GM23338 (cell line): ENCODE measurements around the gene SETBP1. TPM values are rescaled to one million over a fixed set of nuclear protein-coding genes. Genes with fewer than 3 reads are reported as not detected.

Experiments used
- ATAC-seq: fragments of 200-7000 bp; cut with Tn5 transposase; 3 replicates; pipeline ENCODE4 v1.9.1; 2020
- DNase-seq: peaks from one replicate; pipeline ENCODE4 v3.0.0-alpha.2; 2015; ENCODE audit warnings: low spot score
- H2AFZ ChIP-seq: fragments of 200-600 bp; sonication (generic); 2 replicates; pipeline ENCODE4 v1.8.0; 2016; ENCODE audit warnings: antibody characterized with exemption, mild to moderate bottlenecking, moderate library complexity
- H3F3A ChIP-seq: fragments of 200-600 bp; sonication (generic); replicated peaks from 2 replicates; pipeline ENCODE4 v1.8.0; 2017; ENCODE audit warnings: antibody characterized with exemption, mixed run types, low read depth
- H3K27ac ChIP-seq: fragments of 200-600 bp; sonication (generic); 2 replicates; pipeline ENCODE4 v1.6.1; 2016; ENCODE audit warnings: low read depth
- H3K27me3 ChIP-seq: fragments of 200-600 bp; sonication (generic); 2 replicates; pipeline ENCODE4 v1.8.0; 2016; ENCODE audit warnings: mild to moderate bottlenecking, mixed run types, moderate library complexity; ENCODE audit not compliant: insufficient read depth
- H3K36me3 ChIP-seq: fragments of 200-600 bp; sonication (generic); 2 replicates; pipeline ENCODE4 v1.8.0; 2016; ENCODE audit warnings: mild to moderate bottlenecking; ENCODE audit not compliant: insufficient read depth
- H3K4me1 ChIP-seq: fragments of 200-600 bp; sonication (generic); 2 replicates; pipeline ENCODE4 v1.8.0; 2016; ENCODE audit warnings: mild to moderate bottlenecking, moderate library complexity; ENCODE audit not compliant: insufficient read depth
- H3K4me2 ChIP-seq: fragments of 200-600 bp; sonication (generic); 2 replicates; pipeline ENCODE4 v1.7.1; 2017; ENCODE audit warnings: mixed run types
- H3K4me3 ChIP-seq: fragments of 200-600 bp; sonication (generic); 2 replicates; pipeline ENCODE4 v1.6.1; 2016; ENCODE audit warnings: mixed run types
- H3K79me2 ChIP-seq: fragments of 200-600 bp; sonication (generic); replicated peaks from 2 replicates; pipeline ENCODE4 v1.8.0; 2017; ENCODE audit warnings: mild to moderate bottlenecking; ENCODE audit not compliant: insufficient read depth
- H3K9me2 ChIP-seq: fragments of 200-600 bp; sonication (generic); 2 replicates; pipeline ENCODE4 v1.8.0; 2017; ENCODE audit not compliant: insufficient read depth
- H4K20me1 ChIP-seq: fragments of 200-600 bp; sonication (generic); replicated peaks from 2 replicates; pipeline ENCODE4 v1.8.0; 2017; ENCODE audit warnings: mild to moderate bottlenecking; ENCODE audit not compliant: insufficient read depth
- H3K27ac Mint-ChIP-seq: 2 replicates; pipeline ENCODE4 v1.8.0; 2020; ENCODE audit warnings: inconsistent platforms, mild to moderate bottlenecking, moderate library complexity, mixed read lengths
- H3K27me3 Mint-ChIP-seq: 3 replicates; pipeline ENCODE4 v1.8.0; 2022; ENCODE audit warnings: low read depth, mild to moderate bottlenecking, moderate library complexity, mixed read lengths, inconsistent platforms; ENCODE audit not compliant: insufficient read depth, poor library complexity
- H3K36me3 Mint-ChIP-seq: 3 replicates; pipeline ENCODE4 v1.8.0; 2021; ENCODE audit warnings: low read depth, mild to moderate bottlenecking, inconsistent platforms, moderate library complexity, mixed read lengths
- H3K4me1 Mint-ChIP-seq: 3 replicates; pipeline ENCODE4 v1.8.0; 2020; ENCODE audit warnings: mild to moderate bottlenecking, inconsistent platforms, mixed read lengths
- H3K4me3 Mint-ChIP-seq: 3 replicates; pipeline ENCODE4 v1.8.0; 2021; ENCODE audit warnings: moderate library complexity, mild to moderate bottlenecking, inconsistent platforms, mixed read lengths
- H3K9me3 Mint-ChIP-seq: 3 replicates; pipeline ENCODE4 v1.8.0; 2020; ENCODE audit warnings: moderate library complexity, mild to moderate bottlenecking, inconsistent platforms, mixed read lengths
- CREB1 ChIP-seq: fragments of 250-450 bp; sonication (Bioruptor Pico); IDR thresholded peaks from 2 replicates; pipeline ENCODE4 v1.5.0; 2020; ENCODE audit warnings: low read depth, mild to moderate bottlenecking, moderate library complexity
- CTCF ChIP-seq, 2 experiments: fragments of 200-600 bp in 1 of 2; sonication (generic) in 1 of 2; conservative IDR thresholded peaks; 2 replicates each; pipeline versions ENCODE4 v1.5.1 to v1.6.1; 2016 to 2017; ENCODE audit warnings: antibody characterized with exemption in 2 of 2, low read depth in 2 of 2, mild to moderate bottlenecking in 2 of 2, moderate library complexity in 1 of 2
- EZH2 ChIP-seq: fragments of 200-600 bp; sonication (generic); IDR thresholded peaks from one replicate; pipeline ENCODE4 v1.8.0; 2017; ENCODE audit warnings: antibody characterized with exemption, mild to moderate bottlenecking, low read depth; ENCODE audit not compliant: unreplicated experiment
- EZH2phosphoT487 ChIP-seq: fragments of 200-600 bp; sonication (generic); IDR thresholded peaks from one replicate; pipeline ENCODE4 v1.8.1; 2018; ENCODE audit warnings: antibody characterized with exemption; ENCODE audit not compliant: unreplicated experiment
- JUNB ChIP-seq: IDR thresholded peaks from one replicate; pipeline ENCODE4 v1.6.1; 2016; ENCODE audit warnings: antibody characterized with exemption; ENCODE audit not compliant: unreplicated experiment
- NANOG ChIP-seq: IDR thresholded peaks from 2 replicates; pipeline ENCODE4 v1.6.1; 2016; ENCODE audit warnings: antibody characterized with exemption, borderline replicate concordance
- POLR2AphosphoS5 ChIP-seq: IDR thresholded peaks from 2 replicates; pipeline ENCODE4 v1.6.1; 2016; ENCODE audit warnings: antibody characterized with exemption, low read depth
- ZNF114 ChIP-seq: fragments of 250-450 bp; sonication (Bioruptor Pico); IDR thresholded peaks from 2 replicates; pipeline ENCODE4 v1.5.0; 2020; ENCODE audit warnings: mild to moderate bottlenecking, moderate library complexity
- polyA plus RNA-seq: library from polyadenylated mRNA; unstranded; fragments of >200 nt; fragmentation: Nextera tagmentation; extraction: Ambion mirVana; gene quantifications from 2 replicates; pipeline ENCODE4 v1.2.1, GENCODE V29; 2016
- total RNA-seq: library from RNA; depleted of rRNA; stranded (reverse); fragments of >200 nt; shearing (Covaris generic); gene quantifications from 2 replicates; pipeline ENCODE4 v1.2.3, GENCODE V29; 2014
- TF ChIP-seq, protein P1 (sequence below): IDR thresholded peaks from 2 replicates; pipeline ENCODE4 v1.6.1; 2016; ENCODE audit warnings: antibody characterized with exemption
- TF ChIP-seq, protein P2 (sequence below): IDR thresholded peaks from one replicate; pipeline ENCODE4 v1.6.1; 2018; ENCODE audit warnings: antibody characterized with exemption; ENCODE audit not compliant: unreplicated experiment

The SETBP1 gene
- total and polyA plus RNA-seq, 2 experiments from 2014 or later, result 1.6 to 5.5 TPM

DNA sequence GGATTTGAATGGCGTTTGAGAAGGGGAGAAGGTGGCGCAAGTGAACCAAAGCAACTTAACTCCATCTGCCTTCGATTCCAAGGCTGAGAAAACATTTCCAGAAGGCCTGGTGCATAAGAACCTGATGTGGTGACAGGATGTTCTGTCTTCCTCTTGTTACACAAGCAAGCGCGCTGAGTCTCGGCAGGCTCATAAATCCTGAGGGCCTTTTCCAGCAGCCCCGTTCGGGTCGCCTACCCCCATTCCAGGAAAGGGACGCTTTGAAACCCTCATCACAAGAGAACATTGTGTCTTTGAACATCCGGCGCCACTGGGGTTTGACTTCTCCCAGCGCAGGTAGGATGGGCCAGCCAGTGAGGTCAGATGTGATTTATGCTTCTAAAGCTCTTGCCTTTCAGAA lies 403.5 kb downstream of the SETBP1 start:
- TF ChIP-seq EZH2phosphoT487 (no peak), CREB1 (CRISPR knock-in tag) (no peak), POLR2AphosphoS5 (no peak)
- TF ChIP-seq, protein P1, sequence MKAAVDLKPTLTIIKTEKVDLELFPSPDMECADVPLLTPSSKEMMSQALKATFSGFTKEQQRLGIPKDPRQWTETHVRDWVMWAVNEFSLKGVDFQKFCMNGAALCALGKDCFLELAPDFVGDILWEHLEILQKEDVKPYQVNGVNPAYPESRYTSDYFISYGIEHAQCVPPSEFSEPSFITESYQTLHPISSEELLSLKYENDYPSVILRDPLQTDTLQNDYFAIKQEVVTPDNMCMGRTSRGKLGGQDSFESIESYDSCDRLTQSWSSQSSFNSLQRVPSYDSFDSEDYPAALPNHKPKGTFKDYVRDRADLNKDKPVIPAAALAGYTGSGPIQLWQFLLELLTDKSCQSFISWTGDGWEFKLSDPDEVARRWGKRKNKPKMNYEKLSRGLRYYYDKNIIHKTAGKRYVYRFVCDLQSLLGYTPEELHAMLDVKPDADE, result no peak
- ATAC-seq, result no peak
- no peaks in the 10 kb centered on the region for H3K79me2 ChIP-seq
- H3K9me2 ChIP-seq, result 0 out of 2 replicates have a peak, but pooled peaks cover 3% of the 10 kb centered on the region
- H3K4me1 Mint-ChIP-seq, result peaks cover 12% of the 10 kb centered on the region
- H3K27ac Mint-ChIP-seq, result no peak overlapping the region
- no peak overlapping the region for H3K27ac ChIP-seq
- no peaks in the 10 kb centered on the region for H4K20me1 ChIP-seq
- H3K27me3 Mint-ChIP-seq, result peaks cover 8% of the 10 kb centered on the region
- peaks cover 7% of the 10 kb centered on the region; the same call in 1 of the 2 replicates for H3K4me1 ChIP-seq
- H3K27me3 ChIP-seq, result no peaks in the 10 kb centered on the region
- peaks cover 3% of the 10 kb centered on the region; the same call in 2 of the 3 replicates for H3K36me3 Mint-ChIP-seq
- H3K9me3 Mint-ChIP-seq, result peaks cover 3% of the 10 kb centered on the region; the same call in 1 of the 3 replicates
- H3K4me3 ChIP-seq, result no peak overlapping the region
- no peak for DNase-seq
- H3K36me3 ChIP-seq, result no peaks in the 10 kb centered on the region
- no peak overlapping the region for H3K4me3 Mint-ChIP-seq
- no peaks in the 10 kb centered on the region for H3F3A ChIP-seq
- H3K4me2 ChIP-seq, result no peak overlapping the region
- no peak overlapping the region for H2AFZ ChIP-seq

GRCh38 chr18:45085916-45086624 lies 405.4 kb downstream of the SETBP1 start:
- peak overlapping the region; percentile 72 for H3K27ac Mint-ChIP-seq
- TF ChIP-seq EZH2 (no peak), JUNB (no peak), CREB1 (CRISPR knock-in tag) (no peak), CTCF (conservative IDR thresholded peaks at IDR 0.05; ENCODE audit: low read depth in 2 of 2) (no peak), EZH2phosphoT487 (no peak), NANOG (no peak), ZNF114 (CRISPR knock-in tag) (no peak)
- TF ChIP-seq, protein P2, sequence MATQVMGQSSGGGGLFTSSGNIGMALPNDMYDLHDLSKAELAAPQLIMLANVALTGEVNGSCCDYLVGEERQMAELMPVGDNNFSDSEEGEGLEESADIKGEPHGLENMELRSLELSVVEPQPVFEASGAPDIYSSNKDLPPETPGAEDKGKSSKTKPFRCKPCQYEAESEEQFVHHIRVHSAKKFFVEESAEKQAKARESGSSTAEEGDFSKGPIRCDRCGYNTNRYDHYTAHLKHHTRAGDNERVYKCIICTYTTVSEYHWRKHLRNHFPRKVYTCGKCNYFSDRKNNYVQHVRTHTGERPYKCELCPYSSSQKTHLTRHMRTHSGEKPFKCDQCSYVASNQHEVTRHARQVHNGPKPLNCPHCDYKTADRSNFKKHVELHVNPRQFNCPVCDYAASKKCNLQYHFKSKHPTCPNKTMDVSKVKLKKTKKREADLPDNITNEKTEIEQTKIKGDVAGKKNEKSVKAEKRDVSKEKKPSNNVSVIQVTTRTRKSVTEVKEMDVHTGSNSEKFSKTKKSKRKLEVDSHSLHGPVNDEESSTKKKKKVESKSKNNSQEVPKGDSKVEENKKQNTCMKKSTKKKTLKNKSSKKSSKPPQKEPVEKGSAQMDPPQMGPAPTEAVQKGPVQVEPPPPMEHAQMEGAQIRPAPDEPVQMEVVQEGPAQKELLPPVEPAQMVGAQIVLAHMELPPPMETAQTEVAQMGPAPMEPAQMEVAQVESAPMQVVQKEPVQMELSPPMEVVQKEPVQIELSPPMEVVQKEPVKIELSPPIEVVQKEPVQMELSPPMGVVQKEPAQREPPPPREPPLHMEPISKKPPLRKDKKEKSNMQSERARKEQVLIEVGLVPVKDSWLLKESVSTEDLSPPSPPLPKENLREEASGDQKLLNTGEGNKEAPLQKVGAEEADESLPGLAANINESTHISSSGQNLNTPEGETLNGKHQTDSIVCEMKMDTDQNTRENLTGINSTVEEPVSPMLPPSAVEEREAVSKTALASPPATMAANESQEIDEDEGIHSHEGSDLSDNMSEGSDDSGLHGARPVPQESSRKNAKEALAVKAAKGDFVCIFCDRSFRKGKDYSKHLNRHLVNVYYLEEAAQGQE, result no peak

More at GRCh38 chr18:45085916-45086624, 405.4 kb downstream of the SETBP1 start:
- Mint-ChIP-seq H3K36me3 (peaks cover 3% of the 10 kb centered on the region; the same call in 2 of the 3 replicates), H3K27me3 (peaks cover 8% of the 10 kb centered on the region), H3K4me3 (no peak overlapping the region), H3K4me1 (peaks cover 12% of the 10 kb centered on the region), H3K9me3 (peaks cover 2% of the 10 kb centered on the region; the same call in 1 of the 3 replicates)
- no peaks in the 10 kb centered on the region for H3K36me3 ChIP-seq
- 0 out of 2 replicates have a peak, but pooled peaks cover 3% of the 10 kb centered on the region for H3K9me2 ChIP-seq
- H3K4me2 ChIP-seq, result no peak overlapping the region
- DNase-seq, result no peak
- no peak; the same call in 2 of the 3 replicates for ATAC-seq
- H3K4me1 ChIP-seq, result peaks cover 7% of the 10 kb centered on the region; the same call in 1 of the 2 replicates
- no peaks in the 10 kb centered on the region for H3K79me2 ChIP-seq
- H2AFZ ChIP-seq, result peak overlapping the region; percentile 96
- H3F3A ChIP-seq, result no peaks in the 10 kb centered on the region
- no peak overlapping the region for H3K27ac ChIP-seq
- no peaks in the 10 kb centered on the region for H3K27me3 ChIP-seq
- H3K4me3 ChIP-seq, result no peak overlapping the region
- H4K20me1 ChIP-seq, result no peaks in the 10 kb centered on the region
